GM12878 (cell line): ENCODE data around the gene CCM2. TPM values are rescaled to one million over a fixed set of nuclear protein-coding genes. Genes with fewer than 3 reads are reported as not detected.

Experiments
- ATAC-seq: fragments of 200-7000 bp; cut with Tn5 transposase; 3 replicates; pipeline ENCODE4 v1.9.1; 2020; ENCODE audit warnings: mild to moderate bottlenecking, moderate library complexity
- BruUV-seq: library from RNA; stranded (reverse); fragments of 400-500 nt; replicated peaks from 2 replicates; lab custom pipeline; 2021; lab: Mats Ljungman, UMichigan
- CTCF ChIA-PET: fragments of 300-600 bp; sonication (Branson Sonifier 250); formaldehyde crosslinking; extraction: SDS; loops from one replicate; lab custom pipeline; 2021; ENCODE audit warnings: inconsistent platforms; lab: Yijun Ruan, JAX
- POLR2A ChIA-PET: fragments of 350-600 bp; formaldehyde crosslinking; extraction: SDS; loops from one replicate; lab custom pipeline; 2021; ENCODE audit warnings: inconsistent platforms; lab: Charles Lee
- RAD21 ChIA-PET: fragments of 300-600 bp; sonication (Branson Sonifier 250); formaldehyde crosslinking; loops from one replicate; lab custom pipeline; 2023; ENCODE audit warnings: antibody characterized with exemption; ENCODE audit not compliant: unreplicated experiment; lab: Charles Lee
- SMC1A ChIA-PET: fragments of 300-600 bp; sonication (Branson Sonifier 250); formaldehyde crosslinking; loops from one replicate; lab custom pipeline; 2023; ENCODE audit not compliant: unreplicated experiment, uncharacterized antibody; lab: Charles Lee
- DNase-seq: peaks from one replicate; pipeline ENCODE4 v3.0.0-alpha.2; 2011; ENCODE audit warnings: low read depth, low spot score
- FAIRE-seq: peaks from 3 replicates; lab custom pipeline; 2011; peaks lifted over from hg19 to GRCh38; lab: Jason Lieb, UNC
- H2AFZ ChIP-seq: 2 replicates; pipeline ENCODE4 v1.6.0; 2011; ENCODE audit warnings: low read depth, low read length, control low read depth; ENCODE audit not compliant: control insufficient read depth
- H3K27ac ChIP-seq: 2 replicates; pipeline ENCODE4 v1.5.1; 2011; ENCODE audit warnings: control low read depth; ENCODE audit not compliant: control insufficient read depth, insufficient read depth
- H3K27me3 ChIP-seq, 2 experiments: replicated peaks in 1 of 2; 2 replicates each; pipeline versions ENCODE4 v1.6.0 to v1.6.1; 2011; ENCODE audit warnings: low read length in 1 of 2; ENCODE audit not compliant: control insufficient read depth in 2 of 2, insufficient read depth in 2 of 2
- H3K36me3 ChIP-seq, 2 experiments: 2 replicates each; pipeline ENCODE4 v1.5.1; 2011; ENCODE audit warnings: low read length in 1 of 2; ENCODE audit not compliant: control insufficient read depth in 2 of 2, insufficient read depth in 2 of 2
- H3K4me1 ChIP-seq: 2 replicates; pipeline ENCODE4 v1.6.1; 2011; ENCODE audit warnings: mild to moderate bottlenecking, low read length, moderate library complexity, mixed read lengths; ENCODE audit not compliant: control insufficient read depth, insufficient read depth
- H3K4me2 ChIP-seq: 2 replicates; pipeline ENCODE4 v1.6.0; 2011; ENCODE audit warnings: control low read depth; ENCODE audit not compliant: control insufficient read depth, insufficient read depth
- H3K4me3 ChIP-seq: fragments of 200-600 bp; sonication (generic); 2 replicates; pipeline ENCODE4 v1.5.1; 2016
- H3K79me2 ChIP-seq: 2 replicates; pipeline ENCODE4 v1.6.0; 2011; ENCODE audit warnings: low read length; ENCODE audit not compliant: control insufficient read depth, insufficient read depth
- H3K9ac ChIP-seq: 2 replicates; pipeline ENCODE4 v1.8.0; 2011; ENCODE audit warnings: low read length, control low read depth, mixed read lengths; ENCODE audit not compliant: control insufficient read depth, insufficient read depth
- H3K9me3 ChIP-seq: replicated peaks from 3 replicates; pipeline ENCODE4 v1.5.1; 2011; ENCODE audit warnings: mild to moderate bottlenecking, low read length; ENCODE audit not compliant: control insufficient read depth, insufficient read depth
- H4K20me1 ChIP-seq: 2 replicates; pipeline ENCODE4 v1.6.0; 2011; ENCODE audit not compliant: control insufficient read depth, insufficient read depth
- ELK1 ChIP-seq: IDR thresholded peaks from 2 replicates; pipeline ENCODE4 v1.6.1; 2012; ENCODE audit warnings: low read depth, low read length, improper control_type of control experiment
- NFIC ChIP-seq: IDR thresholded peaks from 2 replicates; pipeline ENCODE4 v1.6.1; 2012; ENCODE audit warnings: low read depth, mild to moderate bottlenecking, inconsistent platforms, low read length, moderate library complexity
- TCF3 ChIP-seq: IDR thresholded peaks from 2 replicates; pipeline ENCODE4 v1.6.1; 2012; ENCODE audit warnings: low read depth, mild to moderate bottlenecking, low read length, borderline replicate concordance; ENCODE audit not compliant: insufficient read depth
- ZNF592 ChIP-seq: fragments of 450-650 bp; IDR thresholded peaks from 2 replicates; pipeline ENCODE4 v1.6.1; 2017; ENCODE audit warnings: mild to moderate bottlenecking, moderate library complexity
- WGBS: methylation state at CpG from one replicate; pipeline ENCODE4 v1.1.6; 2016; ENCODE audit warnings: low lambda C conversion rate; ENCODE audit not compliant: insufficient replicate concordance, insufficient coverage; ENCODE audit errors: missing lambda C conversion rate; 5-methylcytosine and 5-hydroxymethylcytosine counted together
- in situ Hi-C: fragments of 300-500 bp; cut with MboI; formaldehyde crosslinking; loops from 9 replicates; pipeline ENCODE4 v1.14.3; 2018; ENCODE audit warnings: mixed read lengths
- intact Hi-C: fragments of 100-400 bp; cut with micrococcal nuclease; formaldehyde crosslinking; loops from one replicate; pipeline ENCODE4 v1.14.2; 2022; ENCODE audit not compliant: unreplicated experiment
- polyA plus RNA-seq, 11 experiments: library from polyadenylated mRNA; depleted of rRNA in 4 of 11; unstranded in 6 of 11; stranded (reverse) in 5 of 11; fragments of >200 nt; fragmentation: Nextera tagmentation in 4 of 11; fragmentation: Illumina TruSeq in 1 of 11; extraction: Ambion mirVana in 4 of 11; extraction: Trizol in 1 of 11; gene quantifications; 1 replicate in 1 of 11; 2 replicates in 10 of 11; pipeline versions ENCODE4 v1.2.1 to v1.2.3, GENCODE V29; 2011 to 2016; ENCODE audit warnings: inconsistent platforms in 2 of 11, missing spikeins in 2 of 11, low read depth in 1 of 11
- total RNA-seq, 4 experiments: library from RNA; depleted of rRNA in 3 of 4; stranded (reverse); fragments of >200 nt in 3 of 4; fragmentation: Illumina TruSeq in 1 of 4; extraction: Trizol in 1 of 4; gene quantifications; 2 replicates each; pipeline versions ENCODE4 v1.2.1 to v1.2.3, GENCODE V29; 2013 to 2021
- TF ChIP-seq, protein P1 (sequence below): IDR thresholded peaks from 2 replicates; pipeline ENCODE4 v1.6.1; 2012; ENCODE audit warnings: low read length, inconsistent platforms

Gene CCM2
- total and polyA plus RNA-seq, 10 of the 15 experiments (the other 5 are each of a cell fraction or from before 2014, with no cell fraction given), result 1.00 to 82.3 (median 48.7) TPM

GRCh38 chr7:45069444-45070253 lies 69.6 kb downstream of the CCM2 start:
- TF ChIP-seq ELK1 (no peak), TCF3 (no peak), ZNF592 (no peak), NFIC (no peak)
- TF ChIP-seq, protein P1, sequence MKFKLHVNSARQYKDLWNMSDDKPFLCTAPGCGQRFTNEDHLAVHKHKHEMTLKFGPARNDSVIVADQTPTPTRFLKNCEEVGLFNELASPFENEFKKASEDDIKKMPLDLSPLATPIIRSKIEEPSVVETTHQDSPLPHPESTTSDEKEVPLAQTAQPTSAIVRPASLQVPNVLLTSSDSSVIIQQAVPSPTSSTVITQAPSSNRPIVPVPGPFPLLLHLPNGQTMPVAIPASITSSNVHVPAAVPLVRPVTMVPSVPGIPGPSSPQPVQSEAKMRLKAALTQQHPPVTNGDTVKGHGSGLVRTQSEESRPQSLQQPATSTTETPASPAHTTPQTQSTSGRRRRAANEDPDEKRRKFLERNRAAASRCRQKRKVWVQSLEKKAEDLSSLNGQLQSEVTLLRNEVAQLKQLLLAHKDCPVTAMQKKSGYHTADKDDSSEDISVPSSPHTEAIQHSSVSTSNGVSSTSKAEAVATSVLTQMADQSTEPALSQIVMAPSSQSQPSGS, result no peak
- TF ChIP-seq, all 136 proteins: peak for 0
- H3K4me2 ChIP-seq, result no peak overlapping the region
- FAIRE-seq (no peak), ATAC-seq (0 out of 3 replicates have a peak, but pooled peaks have one; percentile 36), DNase-seq (no peak)
- RAD21 ChIA-PET, result no interaction called here
- WGBS, result 91% methylated on average over 15 of the region's 15 CpGs
- in situ Hi-C loops (no loop called here), intact Hi-C loops (no loop called here)
- CTCF ChIA-PET, result interaction anchor here (0.9 kb wide), 1 partner anchor 68 kb away, joined by 3 read pairs; no protein-coding TSS in a partner anchor
- SMC1A ChIA-PET, result interaction anchor here (0.8 to 1.0 kb wide), 2 partner anchors 35 to 66 kb away, joined by 3 read pairs; no protein-coding TSS in a partner anchor
- H3K4me1 ChIP-seq, result no peaks in the 10 kb centered on the region
- H3K27ac ChIP-seq, result no peak overlapping the region
- H3K9me3 ChIP-seq, result no peaks in the 10 kb centered on the region
- peaks cover 37 to 65% of the 10 kb centered on the region in 2 experiments for H3K36me3 ChIP-seq
- POLR2A ChIA-PET, result interaction anchor here (1.1 kb wide), 1 partner anchor 96 kb away, joined by 3 read pairs; no protein-coding TSS in a partner anchor
- H3K79me2 ChIP-seq, result no peaks in the 10 kb centered on the region
- no TSS peak for BruUV-seq
- H2AFZ ChIP-seq, result no peak overlapping the region
- no peak overlapping the region for H3K9ac ChIP-seq
- H3K27me3 ChIP-seq, result no peaks in the 10 kb centered on the region
- no peak overlapping the region for H3K4me3 ChIP-seq
- H4K20me1 ChIP-seq, result peaks cover 6% of the 10 kb centered on the region; the same call in 1 of the 2 replicates
